GM18498 (cell line): ENCODE measurements around the gene USP28.
"Not testable (repeated sequence)": the region's sequence is repeated elsewhere in the genome, so short reads cannot be mapped to it uniquely, and the experiment has no call there.

Experiments
- ATAC-seq: cut with Tn5 transposase; IDR thresholded peaks from one replicate; pipeline ENCODE4 v1.9.1; 2021; ENCODE audit warnings: mild to moderate bottlenecking, moderate library complexity; ENCODE audit not compliant: unreplicated experiment

Gene USP28

GRCh38 chr11:113774174-113774503 lies 101.2 kb downstream of the USP28 start:
- no peak for ATAC-seq

DNA sequence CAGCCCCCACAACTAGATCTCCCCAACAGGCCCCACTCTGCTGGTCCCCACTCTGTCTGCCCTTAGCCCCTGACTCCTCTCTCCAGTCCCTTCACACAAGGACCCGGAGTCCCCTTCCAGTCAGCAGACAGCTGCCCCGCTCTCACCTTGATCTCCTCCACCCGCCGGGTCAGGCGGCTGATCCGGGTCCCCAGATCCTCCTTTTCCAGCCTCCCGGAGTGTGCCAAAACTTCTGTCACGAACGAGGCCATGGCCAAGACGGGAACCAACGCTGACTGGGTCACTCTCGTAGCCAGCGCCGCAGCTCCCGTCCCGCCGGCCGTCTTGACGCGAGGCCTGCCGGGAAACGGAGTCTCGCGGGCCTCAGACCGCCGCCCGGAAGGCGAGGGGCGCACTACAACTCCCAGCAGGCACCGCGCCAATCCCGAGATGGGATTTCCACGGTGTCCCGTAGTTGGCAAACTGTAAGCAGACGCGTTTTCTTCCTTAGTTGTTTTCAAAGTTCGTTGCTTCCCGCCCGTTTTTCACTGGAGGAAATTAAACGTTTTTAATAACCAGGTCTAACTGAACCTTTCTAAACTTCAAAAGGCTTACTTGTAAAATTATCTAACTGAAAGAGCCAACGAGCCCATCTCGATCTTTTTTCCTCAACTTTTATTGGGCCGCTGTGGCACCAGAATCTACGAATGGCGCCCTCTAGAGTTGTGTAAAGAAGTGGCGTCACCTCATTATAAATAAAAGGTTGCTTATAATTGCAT lies 101.8 kb downstream of the USP28 start, which contains the start of gene ZW10:
Gene ZW10 (minus strand): TSS at position 277 of the 758 bp plus-strand sequence. CDS start 26 bp downstream, at position 251.
- ATAC-seq = peak; percentile 99

DNA sequence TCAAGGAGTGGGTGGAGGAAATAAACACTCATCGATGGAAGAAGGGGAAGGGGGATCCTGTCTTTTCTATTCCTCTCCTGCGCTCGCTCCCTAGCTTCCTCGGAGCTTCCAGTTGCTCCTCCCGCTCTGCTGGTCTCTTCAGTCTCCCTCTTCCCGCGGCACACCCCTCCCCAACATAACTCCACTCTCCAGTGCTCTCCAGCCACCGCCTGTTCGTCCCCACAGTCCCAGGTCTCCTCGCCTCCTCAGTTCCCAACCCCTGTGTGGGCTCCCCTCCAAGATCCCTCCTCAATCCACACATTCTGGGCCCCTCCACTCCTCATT lies 102.3 kb downstream of the USP28 start:
- no peak for ATAC-seq

DNA sequence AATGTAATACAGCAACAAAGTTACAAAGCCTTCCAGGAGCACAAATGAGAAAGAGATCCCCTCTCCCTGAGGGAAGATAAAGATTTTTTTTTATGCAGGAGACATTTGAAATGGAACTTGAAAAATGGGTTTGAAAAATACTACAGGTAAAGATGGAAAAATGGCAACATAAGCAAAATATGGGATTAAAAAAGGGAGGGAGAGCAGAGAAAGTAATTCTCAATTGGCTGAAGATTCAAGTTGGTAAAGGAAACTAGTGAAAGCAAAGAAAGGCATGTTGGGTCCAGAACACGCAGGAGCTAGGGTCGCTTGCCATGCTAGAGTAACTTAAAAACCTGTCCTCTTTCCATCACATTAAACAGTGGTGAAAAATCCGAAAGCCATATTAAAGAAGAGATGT lies 103.4 kb downstream of the USP28 start:
- ATAC-seq = no peak

- no peak for ATAC-seq
Observed at GRCh38 chr11:113764527-113765219, 110.7 kb downstream of the USP28 start.

DNA sequence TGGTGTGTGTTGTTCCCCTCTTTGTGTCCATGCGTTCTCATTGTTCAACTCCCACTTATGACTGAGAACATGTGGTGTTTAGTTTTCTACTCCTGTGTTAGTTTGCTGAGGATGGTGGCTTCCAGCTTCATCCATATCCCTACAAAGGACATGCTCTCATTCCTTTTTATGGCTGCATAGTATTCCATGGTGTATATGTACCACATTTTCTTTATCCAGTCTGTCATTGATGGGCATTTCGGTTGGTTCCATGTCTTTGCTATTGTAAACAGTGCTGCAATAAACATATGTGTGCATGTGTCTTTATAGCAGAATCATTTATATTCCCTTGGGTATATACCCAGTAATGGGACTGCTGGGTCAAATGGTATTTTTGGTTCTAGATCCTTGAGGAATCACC lies 112.3 kb downstream of the USP28 start:
- not testable (repeated sequence) for ATAC-seq

GRCh38 chr11:113760241-113760640 lies 115.1 kb downstream of the USP28 start:
- no peak for ATAC-seq

GRCh38 chr11:113752932-113753331 lies 122.4 kb downstream of the USP28 start:
- ATAC-seq = no peak
